ENCODE data around the gene RAB11FIP3. TPM values are rescaled to one million over a fixed set of nuclear protein-coding genes. Genes with fewer than 3 reads are reported as not detected.

RAB11FIP3 gene
- total RNA-seq, 1 experiment from 2014 or later = 12.7 TPM

GRCh38 chr16:473046-474043 is 47.9 kb downstream of the RAB11FIP3 start:
- no peak for TF ChIP-seq EZH2phosphoT487 (IDR thresholded peaks at IDR 0.05; ENCODE audit: borderline replicate concordance, low read length)
- Histone ChIP-seq H4K20me1 (ENCODE audit: low read length) (no peaks in the 10 kb centered on the region), H3K4me2 (ENCODE audit: low read length) (no peak overlapping the region), H3K9ac (ENCODE audit: low read length) (no peak overlapping the region), H3K27ac (ENCODE audit: low read length) (no peak overlapping the region), H3K9me3 (ENCODE audit: low read length) (no peaks in the 10 kb centered on the region), H3K27me3 (ENCODE audit: low read length) (no peaks in the 10 kb centered on the region), H3K4me3 (ENCODE audit: low read length) (no peak overlapping the region), H2AFZ (ENCODE audit: low read length) (no peak overlapping the region), H3K9me2 (replicated peaks; ENCODE audit: low read length) (no peaks in the 10 kb centered on the region), H3F3A (ENCODE audit: low read length, unreplicated experiment) (no peaks in the 10 kb centered on the region), H3K36me3 (ENCODE audit: low read depth, low read length) (no peaks in the 10 kb centered on the region), H3K79me2 (ENCODE audit: low read length) (no peaks in the 10 kb centered on the region), H3K4me1 (ENCODE audit: insufficient read depth, low read length) (no peaks in the 10 kb centered on the region; the same call in 1 of the 2 replicates)
- POLR2A ChIA-PET (ENCODE audit: unreplicated experiment) = no interaction called here
- ATAC-seq = no peak
- intact Hi-C loops (cut with micrococcal nuclease) = no loop called here
- CTCF ChIA-PET = no interaction called here
- no peak for DNase-seq
- BruUV-seq (replicated peaks) = no TSS peak

- TF ChIP-seq EZH2 (IDR thresholded peaks at IDR 0.05; ENCODE audit: low read length, unreplicated experiment) (no peak), EZH2phosphoT487 (IDR thresholded peaks at IDR 0.05; ENCODE audit: borderline replicate concordance, low read length) (no peak)
- TF ChIP-seq, protein P1, sequence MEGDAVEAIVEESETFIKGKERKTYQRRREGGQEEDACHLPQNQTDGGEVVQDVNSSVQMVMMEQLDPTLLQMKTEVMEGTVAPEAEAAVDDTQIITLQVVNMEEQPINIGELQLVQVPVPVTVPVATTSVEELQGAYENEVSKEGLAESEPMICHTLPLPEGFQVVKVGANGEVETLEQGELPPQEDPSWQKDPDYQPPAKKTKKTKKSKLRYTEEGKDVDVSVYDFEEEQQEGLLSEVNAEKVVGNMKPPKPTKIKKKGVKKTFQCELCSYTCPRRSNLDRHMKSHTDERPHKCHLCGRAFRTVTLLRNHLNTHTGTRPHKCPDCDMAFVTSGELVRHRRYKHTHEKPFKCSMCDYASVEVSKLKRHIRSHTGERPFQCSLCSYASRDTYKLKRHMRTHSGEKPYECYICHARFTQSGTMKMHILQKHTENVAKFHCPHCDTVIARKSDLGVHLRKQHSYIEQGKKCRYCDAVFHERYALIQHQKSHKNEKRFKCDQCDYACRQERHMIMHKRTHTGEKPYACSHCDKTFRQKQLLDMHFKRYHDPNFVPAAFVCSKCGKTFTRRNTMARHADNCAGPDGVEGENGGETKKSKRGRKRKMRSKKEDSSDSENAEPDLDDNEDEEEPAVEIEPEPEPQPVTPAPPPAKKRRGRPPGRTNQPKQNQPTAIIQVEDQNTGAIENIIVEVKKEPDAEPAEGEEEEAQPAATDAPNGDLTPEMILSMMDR (conservative IDR thresholded peaks at IDR 0.05; ENCODE audit: low read depth, low read length) = no peak
- no peaks in the 10 kb centered on the region for H3K9me3 ChIP-seq (ENCODE audit: low read length)
- ChIA-PET CTCF (no interaction called here), POLR2A (ENCODE audit: unreplicated experiment) (no interaction called here)
- H3K4me2 ChIP-seq (ENCODE audit: low read length) = no peak overlapping the region
- no peak overlapping the region for H3K9ac ChIP-seq (ENCODE audit: low read length)
- intact Hi-C loops (cut with micrococcal nuclease) = no loop called here
- H4K20me1 ChIP-seq (ENCODE audit: low read length) = no peaks in the 10 kb centered on the region
- no peak overlapping the region for H3K4me3 ChIP-seq (ENCODE audit: low read length)
- no peaks in the 10 kb centered on the region for H3F3A ChIP-seq (ENCODE audit: low read length, unreplicated experiment)
- no peak overlapping the region for H2AFZ ChIP-seq (ENCODE audit: low read length)
- DNase-seq = no peak
- no TSS peak for BruUV-seq (replicated peaks)
- H3K79me2 ChIP-seq (ENCODE audit: low read length) = no peaks in the 10 kb centered on the region
- no peaks in the 10 kb centered on the region; the same call in 1 of the 2 replicates for H3K4me1 ChIP-seq (ENCODE audit: insufficient read depth, low read length)
- H3K27ac ChIP-seq (ENCODE audit: low read length) = no peak overlapping the region
- no peak for ATAC-seq
- H3K27me3 ChIP-seq (ENCODE audit: low read length) = no peaks in the 10 kb centered on the region
- H3K36me3 ChIP-seq (ENCODE audit: low read depth, low read length) = no peaks in the 10 kb centered on the region
- H3K9me2 ChIP-seq (replicated peaks; ENCODE audit: low read length) = no peaks in the 10 kb centered on the region
Measured at GRCh38 chr16:474420-475122, 49.1 kb downstream of the RAB11FIP3 start.

DNA sequence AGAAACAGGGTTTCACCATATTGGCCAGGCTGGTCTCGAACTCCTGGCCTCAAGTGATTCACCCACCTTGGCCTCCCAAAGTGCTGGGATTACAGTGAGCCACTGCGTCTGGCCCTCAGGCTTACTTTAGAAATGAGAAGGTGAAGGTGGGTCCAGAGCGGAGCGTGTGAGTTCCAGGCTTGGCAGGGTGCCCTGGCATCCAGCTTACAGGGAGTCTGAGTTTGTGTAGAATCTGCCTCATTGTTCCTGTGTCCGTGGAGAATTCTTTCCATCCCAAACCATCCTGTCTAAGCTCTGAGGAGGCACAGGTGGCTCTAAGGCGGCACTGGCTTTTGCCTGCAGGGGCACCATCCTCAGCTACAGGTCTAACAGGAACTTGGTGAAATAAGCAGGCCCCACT is 50.6 kb downstream of the RAB11FIP3 start:
- Histone ChIP-seq H3F3A (ENCODE audit: low read length, unreplicated experiment) (no peaks in the 10 kb centered on the region), H2AFZ (ENCODE audit: low read length) (no peak overlapping the region), H3K4me1 (ENCODE audit: insufficient read depth, low read length) (no peaks in the 10 kb centered on the region; the same call in 1 of the 2 replicates), H4K20me1 (ENCODE audit: low read length) (no peaks in the 10 kb centered on the region), H3K27ac (ENCODE audit: low read length) (no peak overlapping the region), H3K79me2 (ENCODE audit: low read length) (no peaks in the 10 kb centered on the region), H3K27me3 (ENCODE audit: low read length) (no peaks in the 10 kb centered on the region), H3K4me2 (ENCODE audit: low read length) (no peak overlapping the region), H3K9me3 (ENCODE audit: low read length) (no peaks in the 10 kb centered on the region), H3K36me3 (ENCODE audit: low read depth, low read length) (no peaks in the 10 kb centered on the region), H3K9ac (ENCODE audit: low read length) (no peak overlapping the region), H3K9me2 (replicated peaks; ENCODE audit: low read length) (no peaks in the 10 kb centered on the region), H3K4me3 (ENCODE audit: low read length) (no peak overlapping the region)
- ATAC-seq = no peak
- DNase-seq = no peak
- BruUV-seq (replicated peaks) = no TSS peak
- intact Hi-C loops (cut with micrococcal nuclease) = no loop called here
- TF ChIP-seq EZH2 (IDR thresholded peaks at IDR 0.05; ENCODE audit: low read length, unreplicated experiment) = no peak
- TF ChIP-seq, protein P1 (conservative IDR thresholded peaks at IDR 0.05; ENCODE audit: low read depth, low read length) = no peak
- no peak for TF ChIP-seq EZH2phosphoT487 (IDR thresholded peaks at IDR 0.05; ENCODE audit: borderline replicate concordance, low read length)
- CTCF ChIA-PET = no interaction called here
- POLR2A ChIA-PET (ENCODE audit: unreplicated experiment) = no interaction called here
